SW480 (cell line): Measurements from ENCODE around the gene TBXAS1.
A peak's percentile ranks its signal among the peaks of the same experiment; 100 is the strongest.
"Not testable (repeated sequence)": the region's sequence is repeated elsewhere in the genome, so short reads cannot be mapped to it uniquely, and the experiment has no call there.

Experiments
- DNase-seq: peaks from one replicate; pipeline ENCODE4 v3.0.0-alpha.2; 2016; ENCODE audit warnings: low spot score

TBXAS1 gene

DNA sequence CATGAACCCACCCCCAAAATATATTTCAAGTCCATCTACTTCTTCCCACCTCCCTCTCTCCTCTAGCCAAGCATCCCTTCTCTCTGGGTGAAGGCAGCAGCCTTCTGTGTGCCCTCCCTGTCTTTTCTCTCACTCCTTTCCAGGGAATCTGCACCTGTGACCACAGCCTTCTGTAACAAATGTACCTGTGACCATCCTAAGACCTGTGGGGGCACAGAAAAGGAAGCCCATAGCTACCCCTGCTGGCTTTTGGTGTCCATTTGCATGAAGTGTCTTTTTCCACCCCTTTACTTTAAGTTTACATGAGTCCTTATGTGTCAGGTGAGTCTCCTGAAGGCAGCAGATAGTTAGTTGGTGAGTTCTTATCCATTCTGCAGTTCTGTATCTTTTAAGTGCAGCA, 2.0 kb upstream of the TBXAS1 start:
- DNase-seq, result peak; percentile 18

- no peak for DNase-seq
Observed at GRCh38 chr7:139828446-139828845, 618 bp upstream of the TBXAS1 start.

DNA sequence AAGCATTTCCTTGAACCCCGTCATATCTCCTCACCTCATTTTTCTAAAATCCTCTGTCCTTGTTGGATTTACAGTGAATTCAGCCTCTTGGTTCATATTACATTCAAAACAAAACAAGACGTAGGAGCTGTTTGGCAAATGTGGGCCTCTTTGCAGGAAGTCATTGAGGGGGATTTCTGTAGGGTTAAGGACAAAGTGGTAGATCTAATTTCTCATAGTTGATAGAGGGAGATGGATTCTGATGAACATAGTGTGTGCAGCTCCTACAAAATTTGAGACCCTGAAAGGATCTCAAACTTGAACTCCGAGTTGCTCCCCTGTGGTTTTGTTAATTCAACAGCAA, 682 bp downstream of the TBXAS1 start:
- DNase-seq, result no peak

GRCh38 chr7:139830292-139830691, 1.2 kb downstream of the TBXAS1 start:
- no peak for DNase-seq

DNA sequence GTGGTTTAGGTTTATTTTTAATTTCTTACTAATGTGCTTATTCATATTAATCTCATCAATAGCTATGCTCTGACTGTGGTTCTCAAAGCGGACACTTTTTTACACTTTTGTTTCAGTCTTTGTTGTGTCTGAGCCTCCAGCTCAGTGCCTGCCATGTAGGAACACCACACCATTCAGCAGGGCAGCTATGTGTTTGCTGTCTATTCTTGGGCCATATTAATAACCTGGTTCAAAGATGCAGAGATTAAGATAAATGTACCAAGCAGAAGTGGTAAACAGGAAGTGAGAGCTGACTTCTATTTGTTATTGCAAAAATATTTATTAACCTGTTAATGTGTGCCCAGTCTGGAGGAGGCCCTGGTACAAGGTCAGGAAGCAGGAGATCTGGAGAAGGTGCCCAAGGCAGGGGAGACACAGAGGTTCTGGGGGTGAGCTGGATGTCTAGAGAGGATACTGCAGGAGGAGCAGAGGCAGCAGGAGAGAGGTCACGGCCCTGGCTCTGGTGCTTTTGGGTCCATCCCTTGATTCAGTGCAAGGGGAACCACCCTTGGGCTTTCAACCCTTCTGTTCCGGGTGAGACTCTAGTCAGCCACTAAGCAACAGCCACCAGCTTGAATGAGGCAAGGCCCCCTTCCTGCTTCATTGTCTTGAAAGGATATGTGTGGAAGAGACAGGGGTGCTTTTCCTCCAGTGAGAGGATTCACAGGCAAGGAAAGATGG, 1.9 kb downstream of the TBXAS1 start:
- DNase-seq, result no peak

- DNase-seq, result not testable (repeated sequence)
Observed at GRCh38 chr7:139835848-139836247, 6.8 kb downstream of the TBXAS1 start.

DNA sequence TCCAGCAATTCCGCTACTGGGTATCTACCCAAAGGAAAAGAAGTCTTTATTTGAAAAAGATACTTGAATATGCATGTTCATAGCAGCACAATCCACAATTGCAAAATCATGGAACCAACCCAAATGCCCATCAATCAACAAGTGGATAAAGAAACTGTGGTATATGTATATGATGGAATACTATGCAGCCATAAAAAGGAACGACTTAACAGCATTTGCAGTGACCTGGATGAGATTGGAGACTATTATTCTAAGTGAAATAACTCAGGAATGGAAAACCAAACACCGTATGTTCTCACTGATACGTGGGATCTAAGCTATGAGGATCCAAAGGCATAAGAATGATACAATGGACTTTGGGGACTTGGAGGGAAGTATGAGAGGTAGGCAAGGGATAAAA, 8.2 kb downstream of the TBXAS1 start:
- not testable (repeated sequence) for DNase-seq

DNA sequence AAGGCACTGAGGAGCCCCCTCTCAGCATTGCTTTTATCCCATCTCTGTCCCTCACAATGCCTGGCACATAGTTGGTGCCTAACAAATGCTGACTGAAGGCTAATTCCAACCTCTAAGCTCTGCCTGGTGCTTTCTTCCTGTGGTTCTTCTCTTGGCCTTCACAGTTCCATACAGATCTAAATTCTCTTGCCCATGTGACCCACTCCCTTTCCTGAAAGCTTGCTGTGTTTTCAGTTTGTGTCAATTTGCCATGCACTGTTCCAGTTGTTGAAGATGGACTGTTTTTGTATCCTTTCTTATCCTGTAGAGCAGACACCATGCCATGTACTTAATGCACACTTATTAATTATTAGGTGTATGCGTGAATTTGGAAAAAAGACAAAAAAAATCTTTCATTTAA, 9.2 kb downstream of the TBXAS1 start:
- DNase-seq, result no peak

- no peak for DNase-seq
Observed at GRCh38 chr7:139838876-139839275, 9.8 kb downstream of the TBXAS1 start.

GRCh38 chr7:139840776-139841175, 11.7 kb downstream of the TBXAS1 start:
- no peak for DNase-seq

- no peak for DNase-seq
Observed at GRCh38 chr7:139842401-139843210, 13.5 kb downstream of the TBXAS1 start.

DNA sequence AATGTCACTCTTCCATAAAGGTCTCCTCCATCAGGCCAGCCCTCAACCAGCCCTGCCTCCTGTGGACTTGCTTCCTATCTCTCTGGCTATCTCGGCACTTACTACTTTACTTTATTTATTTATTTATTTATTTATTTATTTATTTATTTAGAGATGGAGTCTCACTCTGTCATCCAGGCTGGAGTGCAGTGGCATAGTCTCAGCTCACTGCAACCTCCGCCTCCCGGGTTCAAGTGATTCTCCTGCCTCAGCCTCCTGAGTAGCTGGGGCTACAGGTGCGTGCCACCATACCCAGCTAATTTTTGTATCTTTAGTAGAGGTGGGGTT, 14.1 kb downstream of the TBXAS1 start:
- not testable (repeated sequence) for DNase-seq

GRCh38 chr7:139844779-139845442, 15.8 kb downstream of the TBXAS1 start:
- DNase-seq, result no peak

- DNase-seq, result no peak
Observed at GRCh38 chr7:139845443-139845805, 16.4 kb downstream of the TBXAS1 start.

DNA sequence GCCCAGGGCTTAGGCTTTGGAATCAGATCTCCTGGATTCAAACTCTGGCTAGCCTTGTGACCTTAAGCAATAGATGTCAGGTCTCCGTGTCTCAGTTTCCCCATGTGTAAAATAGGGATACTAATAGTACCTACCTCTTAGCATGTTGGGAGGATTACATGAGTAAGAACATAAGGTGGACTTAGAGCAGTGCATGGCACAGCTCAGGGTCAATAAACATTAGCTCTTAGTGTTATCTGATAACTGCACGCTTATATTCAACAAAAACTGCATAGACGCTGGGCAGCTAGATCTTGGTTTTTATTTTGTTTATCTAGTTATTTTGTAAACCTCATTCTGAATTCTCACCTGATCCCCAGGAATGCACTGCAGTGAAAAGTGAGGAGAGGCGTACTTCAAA, 17.2 kb downstream of the TBXAS1 start:
- no peak for DNase-seq

- no peak for DNase-seq
Observed at GRCh38 chr7:139848274-139848673, 19.2 kb downstream of the TBXAS1 start.

DNA sequence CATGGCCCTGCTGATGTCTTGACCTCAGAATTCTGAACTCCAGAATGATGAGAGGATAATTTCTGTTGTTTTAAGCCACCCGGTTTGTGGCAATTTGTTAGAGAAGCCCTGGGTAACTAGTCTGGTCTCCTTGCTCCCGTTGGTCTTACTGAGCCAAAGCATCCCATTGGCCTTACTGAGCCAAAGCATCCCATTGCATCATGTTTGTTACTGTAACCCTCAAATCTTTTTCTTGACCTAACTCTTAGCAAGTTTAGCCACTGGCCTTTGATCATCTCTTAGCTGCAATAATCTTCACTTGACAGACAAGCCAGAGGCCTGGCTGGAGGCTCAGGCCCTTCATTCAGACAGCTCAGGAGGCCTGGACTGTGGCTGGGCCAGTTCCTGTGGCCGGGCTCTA, 21.8 kb downstream of the TBXAS1 start:
- DNase-seq, result no peak

- DNase-seq, result no peak
Observed at GRCh38 chr7:139851770-139852481, 22.9 kb downstream of the TBXAS1 start.

GRCh38 chr7:139852482-139852845, 23.4 kb downstream of the TBXAS1 start:
- no peak for DNase-seq

GRCh38 chr7:139853506-139854123, 24.6 kb downstream of the TBXAS1 start:
- DNase-seq, result no peak

DNA sequence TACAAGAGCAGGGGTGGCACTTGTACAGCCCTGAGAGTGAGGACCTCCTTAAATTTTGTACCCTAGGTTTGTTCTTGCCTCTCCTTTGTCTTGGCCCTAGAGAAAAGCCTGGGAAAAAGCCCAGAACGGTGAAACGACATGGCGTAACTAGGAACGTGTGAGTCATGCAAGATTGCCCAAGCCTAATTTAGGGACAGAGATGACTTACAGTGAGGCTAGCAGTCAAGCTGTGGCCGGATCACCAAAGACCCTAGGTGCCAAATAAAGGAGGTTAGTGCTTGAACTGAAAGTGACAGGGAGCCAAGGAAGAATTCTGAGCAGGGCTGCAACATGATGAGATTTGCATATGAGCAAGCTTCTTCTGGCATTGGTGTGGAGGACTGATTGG, 25.1 kb downstream of the TBXAS1 start:
- DNase-seq, result no peak

- no peak for DNase-seq
Observed at GRCh38 chr7:139854803-139855497, 25.9 kb downstream of the TBXAS1 start.
